ENCODE measurements around the gene LCP2. TPM values are rescaled to one million over a fixed set of nuclear protein-coding genes. Genes with fewer than 3 reads are reported as not detected.

LCP2 gene
- total and polyA plus RNA-seq, 10 of the 15 experiments (the other 5 are each of a cell fraction or from before 2014, with no cell fraction given) = 8.0 to 50.5 (median 20.6) TPM

- no TSS peak for BruUV-seq (replicated peaks)
- in situ Hi-C loops (cut with MboI) (no loop called here), intact Hi-C loops (cut with micrococcal nuclease; ENCODE audit: unreplicated experiment) (no loop called here)
- 70% methylated on average over 5 of the region's 5 CpGs for whole genome bisulfite sequencing (ENCODE audit: insufficient coverage, insufficient replicate concordance, low lambda C conversion rate, missing lambda C conversion rate)
- Histone ChIP-seq H4K20me1 (ENCODE audit: control insufficient read depth, insufficient read depth) (no peaks in the 10 kb centered on the region), H3K4me1 (ENCODE audit: control insufficient read depth, insufficient read depth, low read length) (peaks cover 7% of the 10 kb centered on the region), H3K4me2 (ENCODE audit: control insufficient read depth, insufficient read depth) (no peak overlapping the region), H2AFZ (ENCODE audit: control insufficient read depth, low read depth, low read length) (no peak overlapping the region), H3K36me3 (ENCODE audit: control insufficient read depth in 2 of 2, insufficient read depth in 2 of 2, low read length in 1 of 2) (peaks cover 11 to 22% of the 10 kb centered on the region in 2 experiments; a peak in 3 of 4 replicates), H3K9ac (ENCODE audit: control insufficient read depth, insufficient read depth, low read length) (no peak overlapping the region), H3K4me3 (no peak overlapping the region), H3K79me2 (ENCODE audit: control insufficient read depth, insufficient read depth, low read length) (no peaks in the 10 kb centered on the region), H3K27me3 (replicated peaks in 1 of 2; ENCODE audit: control insufficient read depth in 2 of 2, insufficient read depth in 2 of 2, low read length in 1 of 2) (no peaks in the 10 kb centered on the region), H3K27ac (ENCODE audit: control insufficient read depth, insufficient read depth) (no peak overlapping the region), H3K9me3 (replicated peaks; ENCODE audit: control insufficient read depth, insufficient read depth, low read length) (no peaks in the 10 kb centered on the region)
- ChIA-PET RAD21 (ENCODE audit: unreplicated experiment) (interaction anchor here (0.9 to 4.5 kb wide), 11 partner anchors 8 to 154 kb away, joined by 3 to 88 read pairs (median 5); partner anchors contain the start of gene LCP2), SMC1A (ENCODE audit: uncharacterized antibody, unreplicated experiment) (interaction anchor here (1.2 to 16.6 kb wide), 11 partner anchors 8 to 158 kb away, joined by 3 to 451 read pairs (median 9); partner anchors contain the start of gene LCP2), CTCF (interaction anchor here (0.9 to 7.9 kb wide), 18 partner anchors 7 to 160 kb away, joined by 3 to 189 read pairs (median 15); partner anchors contain the start of gene LCP2), POLR2A (interaction anchor here (1.7 kb wide), 1 partner anchor 54 kb away, joined by 3 read pairs; no protein-coding TSS in a partner anchor)
- no peak for ATAC-seq
- no peak for FAIRE-seq
- DNase-seq (ENCODE audit: low read depth, low spot score) = no peak
- TF ChIP-seq ATF7 (IDR thresholded peaks at IDR 0.05; ENCODE audit: low read depth) (no peak), SMAD1 (IDR thresholded peaks at IDR 0.05; ENCODE audit: low read depth, partially characterized antibody) (no peak), HDAC2 (IDR thresholded peaks at IDR 0.05) (no peak), EGR1 (IDR thresholded peaks at IDR 0.05; ENCODE audit: borderline replicate concordance in 1 of 2, low read depth in 2 of 2, low read length in 2 of 2) (no peak), IRF4 (IDR thresholded peaks at IDR 0.05; ENCODE audit: low read depth, low read length) (no peak), TARDBP (IDR thresholded peaks at IDR 0.05; ENCODE audit: borderline replicate concordance) (no peak), RELA (IDR thresholded peaks at IDR 0.05; ENCODE audit: borderline replicate concordance, partially characterized antibody) (no peak), TCF7 (IDR thresholded peaks at IDR 0.05; ENCODE audit: borderline replicate concordance) (no peak), JUNB (IDR thresholded peaks at IDR 0.05) (no peak)
These were observed 32.1 kb downstream of the LCP2 start for GRCh38 chr5:170265522-170265921.
